Activated T-cell treated with anti-CD3 and anti-CD28 coated beads, Interleukin-2, amount 50 U/mL, for 72 hours (primary cell): ENCODE data around the gene MCF2L. TPM values are rescaled to one million over a fixed set of nuclear protein-coding genes. Genes with fewer than 3 reads are reported as not detected.

ENCODE experiments used
- ATAC-seq, 2 donors: fragments of 150-1000 bp; cut with Tn5 transposase; replicated peaks in 1 of 2; 2 replicates each; pipeline ENCODE4 v1.10.0; 2021; ENCODE audit warnings: moderate library complexity in 2 of 2, mild to moderate bottlenecking in 1 of 2
- DNase-seq, 2 donors: peaks; one replicate each; pipeline ENCODE4 v3.0.0; 2021 to 2022; ENCODE audit warnings: mixed read lengths in 1 of 2
- H3K27ac Mint-ChIP-seq: one replicate; pipeline ENCODE4 v1.8.0; 2022; ENCODE audit warnings: mild to moderate bottlenecking, moderate library complexity, mixed read lengths
- H3K27me3 Mint-ChIP-seq: one replicate; pipeline ENCODE4 v1.8.0; 2022; ENCODE audit warnings: low read depth, mixed read lengths
- H3K36me3 Mint-ChIP-seq, 2 donors: one replicate each; pipeline ENCODE4 v1.8.0; 2022; ENCODE audit warnings: mixed read lengths in 2 of 2, mild to moderate bottlenecking in 1 of 2; ENCODE audit not compliant: insufficient read depth in 2 of 2
- H3K4me1 Mint-ChIP-seq: one replicate; pipeline ENCODE4 v1.8.0; 2022; ENCODE audit warnings: low read depth, mixed read lengths
- H3K4me3 Mint-ChIP-seq, 2 donors: one replicate each; pipeline ENCODE4 v1.8.0; 2022; ENCODE audit warnings: mild to moderate bottlenecking in 2 of 2, mixed read lengths in 2 of 2, moderate library complexity in 2 of 2
- H3K9me3 Mint-ChIP-seq, 2 donors: one replicate each; pipeline ENCODE4 v1.8.0; 2022; ENCODE audit warnings: mixed read lengths in 2 of 2
- total RNA-seq, 2 donors: library from RNA; stranded (reverse); gene quantifications; one replicate each; pipeline ENCODE4 v1.2.3, GENCODE V29; 2022

MCF2L gene
- total RNA-seq, 2 donors from 2014 or later = 9.6 to 11.8 TPM

DNA sequence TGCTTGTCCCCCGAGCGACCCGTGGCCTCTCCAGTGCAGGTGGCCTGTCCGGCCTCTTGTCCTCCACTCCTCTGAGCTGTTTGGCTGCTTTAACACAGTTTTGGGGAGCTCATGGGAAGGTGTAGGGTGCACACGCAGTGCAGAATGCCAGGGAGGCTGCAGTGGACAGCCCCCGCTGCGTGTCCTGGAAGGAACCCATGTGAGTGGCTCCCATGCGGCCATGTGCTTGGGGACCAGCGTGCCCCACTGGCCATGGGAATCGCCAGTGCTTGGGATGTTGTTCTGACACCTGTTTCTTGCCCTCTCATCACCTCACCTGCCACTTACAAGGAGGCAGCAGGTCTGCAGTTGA lies 114.0 kb downstream of the MCF2L start:
- H3K9me3 Mint-ChIP-seq = no peaks in the 10 kb centered on the region

DNA sequence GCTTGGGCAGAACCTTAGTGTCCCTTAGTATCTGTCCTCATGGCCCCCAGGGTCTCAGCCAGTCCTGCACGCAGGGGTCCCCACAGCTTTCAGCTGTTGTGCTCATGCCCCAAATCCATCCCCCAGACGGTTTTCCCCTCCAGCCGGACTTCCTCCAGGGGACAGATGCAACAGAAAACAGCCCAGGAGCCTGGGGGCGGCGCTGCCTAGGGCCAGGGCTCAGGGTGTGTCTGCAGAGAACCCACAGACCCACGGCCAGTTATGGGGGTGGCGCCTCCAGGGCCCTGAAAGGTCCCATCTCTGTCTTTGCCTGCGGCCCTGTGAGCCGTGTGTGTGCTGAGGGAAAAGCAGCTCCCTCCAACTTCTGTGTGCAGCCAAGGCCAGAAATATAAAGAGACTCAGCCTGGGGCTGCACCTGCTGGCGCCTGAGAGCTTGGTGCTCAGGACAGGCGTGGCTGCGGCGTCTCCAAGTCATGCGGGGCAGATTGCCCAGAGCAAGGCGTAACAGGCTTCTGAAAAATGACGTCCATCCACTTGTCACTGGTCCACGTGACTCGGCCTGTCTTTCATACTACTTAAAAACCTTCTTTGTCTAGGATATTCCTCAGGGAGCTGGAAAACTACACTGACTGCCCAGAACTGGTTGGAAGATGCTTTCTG lies 114.5 kb downstream of the MCF2L start:
- no peak overlapping the region for H3K4me3 Mint-ChIP-seq
- DNase-seq (no peak), ATAC-seq (no peak)
- H3K4me1 Mint-ChIP-seq = no peaks in the 10 kb centered on the region
- no peaks in the 10 kb centered on the region for H3K36me3 Mint-ChIP-seq
- H3K27me3 Mint-ChIP-seq = no peaks in the 10 kb centered on the region
- no peaks in the 10 kb centered on the region for H3K9me3 Mint-ChIP-seq
- no peak overlapping the region for H3K27ac Mint-ChIP-seq

More for the DNA sequence above, 114.0 kb downstream of the MCF2L start:
- H3K4me1 Mint-ChIP-seq = no peaks in the 10 kb centered on the region
- no peak overlapping the region for H3K4me3 Mint-ChIP-seq
- DNase-seq (no peak), ATAC-seq (no peak)
- H3K36me3 Mint-ChIP-seq = no peaks in the 10 kb centered on the region
- no peak overlapping the region for H3K27ac Mint-ChIP-seq
- H3K27me3 Mint-ChIP-seq = no peaks in the 10 kb centered on the region

DNA sequence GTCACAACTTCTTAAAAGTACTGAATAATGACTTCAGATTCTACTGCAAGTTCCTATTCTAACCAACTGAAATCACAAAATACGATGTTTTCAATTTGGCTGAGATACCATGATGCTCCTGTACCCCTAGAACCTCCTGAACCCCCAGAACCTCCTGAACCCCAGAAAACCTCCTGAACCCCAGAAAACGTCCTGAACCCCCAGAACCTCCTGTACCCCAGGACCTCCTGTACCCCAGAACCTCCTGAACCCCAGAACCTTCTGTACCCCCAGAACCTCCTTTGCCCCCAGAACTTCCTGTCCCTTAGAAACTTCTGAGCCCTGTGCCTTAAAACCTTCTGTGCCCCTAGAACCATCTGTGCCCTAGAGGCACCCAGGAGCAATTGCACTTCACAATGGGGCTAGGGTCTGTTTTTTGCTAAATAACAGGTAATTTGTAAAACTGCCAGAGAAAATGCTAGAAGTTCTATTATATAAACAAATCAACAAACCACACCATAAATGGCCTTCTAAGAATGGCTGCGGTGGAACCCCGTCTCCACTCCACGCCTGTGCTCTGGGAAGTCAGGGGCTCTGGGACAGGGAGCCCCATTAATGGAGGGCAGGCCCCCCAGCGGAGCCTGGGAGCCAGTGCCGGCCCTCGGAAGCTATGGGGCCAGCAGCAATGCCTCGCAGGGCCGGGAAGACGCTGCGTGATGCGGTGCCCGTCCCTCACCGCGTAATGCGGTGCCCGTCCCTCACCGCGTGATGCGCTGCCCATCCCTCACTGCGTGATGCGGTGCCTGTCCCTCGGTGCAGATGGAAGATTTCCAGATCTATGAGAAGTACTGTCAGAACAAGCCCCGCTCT lies 115.3 kb downstream of the MCF2L start:
- no peak overlapping the region for H3K4me3 Mint-ChIP-seq
- H3K36me3 Mint-ChIP-seq = no peaks in the 10 kb centered on the region
- no peaks in the 10 kb centered on the region for H3K27me3 Mint-ChIP-seq
- no peak for DNase-seq
- H3K9me3 Mint-ChIP-seq = no peaks in the 10 kb centered on the region
- no peak for ATAC-seq
- H3K4me1 Mint-ChIP-seq = no peaks in the 10 kb centered on the region
- no peak overlapping the region for H3K27ac Mint-ChIP-seq

DNA sequence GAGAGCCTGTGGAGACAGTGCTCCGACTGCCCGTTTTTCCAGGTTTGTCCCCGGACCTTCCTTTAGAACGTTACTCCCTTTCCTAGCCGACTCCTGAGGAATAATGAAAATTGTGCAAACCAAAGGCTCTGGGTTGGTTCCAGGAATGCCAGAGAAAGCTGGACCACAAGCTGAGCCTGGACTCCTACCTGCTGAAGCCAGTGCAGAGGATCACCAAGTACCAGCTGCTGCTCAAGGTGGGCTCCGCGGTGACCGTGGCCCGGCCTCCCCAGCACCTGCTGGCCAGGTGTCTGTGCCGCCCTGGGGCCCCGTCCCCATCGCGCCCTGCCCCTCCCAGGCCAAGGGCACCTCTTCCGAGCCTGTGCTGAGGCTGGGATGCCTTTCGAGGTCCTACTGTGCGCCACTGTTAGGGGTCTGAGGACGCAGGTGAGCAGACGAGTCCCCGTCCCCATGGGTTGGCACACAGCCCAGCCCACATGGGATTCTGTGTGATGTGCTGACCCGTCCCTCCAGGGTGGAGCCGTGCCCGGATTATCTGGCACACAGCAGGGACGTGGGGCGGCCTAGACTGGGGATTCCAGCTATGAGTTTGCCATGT lies 116.0 kb downstream of the MCF2L start:
- Mint-ChIP-seq H3K27ac (no peak overlapping the region), H3K9me3 (no peaks in the 10 kb centered on the region), H3K4me3 (no peak overlapping the region), H3K4me1 (no peaks in the 10 kb centered on the region), H3K36me3 (no peaks in the 10 kb centered on the region), H3K27me3 (no peaks in the 10 kb centered on the region)
- no peak for ATAC-seq
- no peak for DNase-seq

DNA sequence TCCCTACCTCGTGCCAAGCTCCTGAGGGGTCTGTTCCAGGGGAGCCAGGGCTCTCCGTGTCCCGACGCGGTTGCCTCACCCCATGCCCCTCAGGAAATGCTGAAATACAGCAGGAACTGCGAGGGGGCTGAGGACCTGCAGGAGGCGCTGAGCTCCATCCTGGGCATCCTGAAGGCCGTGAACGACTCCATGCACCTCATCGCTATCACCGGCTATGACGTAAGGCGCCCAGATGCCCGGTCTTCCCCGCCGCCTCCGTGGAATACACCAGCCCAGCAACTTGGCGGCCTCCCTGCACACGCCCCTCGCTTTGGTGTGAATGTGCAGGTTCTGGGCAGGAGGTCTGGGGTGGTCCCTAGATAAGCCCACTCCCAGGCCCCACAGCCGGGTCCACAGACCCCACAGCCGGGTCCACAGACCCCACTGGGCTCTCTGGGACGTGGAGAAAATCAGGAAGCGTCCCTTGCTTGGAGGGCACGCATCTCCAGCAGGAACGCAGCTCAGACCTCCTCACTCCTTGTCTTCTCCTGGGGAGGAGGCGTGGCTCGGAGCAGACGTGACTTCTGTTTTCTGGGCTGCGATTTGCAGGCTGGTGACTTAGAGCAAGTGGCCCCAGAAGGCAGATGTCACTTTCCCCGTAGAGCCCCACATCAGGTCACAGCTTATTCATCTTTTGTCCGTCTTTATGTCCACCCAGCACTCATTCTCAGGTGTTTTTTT lies 117.2 kb downstream of the MCF2L start:
- ATAC-seq (no peak), DNase-seq (no peak)
- H3K27ac Mint-ChIP-seq = no peak overlapping the region
- H3K4me3 Mint-ChIP-seq = no peak overlapping the region
- H3K4me1 Mint-ChIP-seq = no peaks in the 10 kb centered on the region
- no peaks in the 10 kb centered on the region for H3K36me3 Mint-ChIP-seq
- no peaks in the 10 kb centered on the region for H3K9me3 Mint-ChIP-seq
- no peaks in the 10 kb centered on the region for H3K27me3 Mint-ChIP-seq

DNA sequence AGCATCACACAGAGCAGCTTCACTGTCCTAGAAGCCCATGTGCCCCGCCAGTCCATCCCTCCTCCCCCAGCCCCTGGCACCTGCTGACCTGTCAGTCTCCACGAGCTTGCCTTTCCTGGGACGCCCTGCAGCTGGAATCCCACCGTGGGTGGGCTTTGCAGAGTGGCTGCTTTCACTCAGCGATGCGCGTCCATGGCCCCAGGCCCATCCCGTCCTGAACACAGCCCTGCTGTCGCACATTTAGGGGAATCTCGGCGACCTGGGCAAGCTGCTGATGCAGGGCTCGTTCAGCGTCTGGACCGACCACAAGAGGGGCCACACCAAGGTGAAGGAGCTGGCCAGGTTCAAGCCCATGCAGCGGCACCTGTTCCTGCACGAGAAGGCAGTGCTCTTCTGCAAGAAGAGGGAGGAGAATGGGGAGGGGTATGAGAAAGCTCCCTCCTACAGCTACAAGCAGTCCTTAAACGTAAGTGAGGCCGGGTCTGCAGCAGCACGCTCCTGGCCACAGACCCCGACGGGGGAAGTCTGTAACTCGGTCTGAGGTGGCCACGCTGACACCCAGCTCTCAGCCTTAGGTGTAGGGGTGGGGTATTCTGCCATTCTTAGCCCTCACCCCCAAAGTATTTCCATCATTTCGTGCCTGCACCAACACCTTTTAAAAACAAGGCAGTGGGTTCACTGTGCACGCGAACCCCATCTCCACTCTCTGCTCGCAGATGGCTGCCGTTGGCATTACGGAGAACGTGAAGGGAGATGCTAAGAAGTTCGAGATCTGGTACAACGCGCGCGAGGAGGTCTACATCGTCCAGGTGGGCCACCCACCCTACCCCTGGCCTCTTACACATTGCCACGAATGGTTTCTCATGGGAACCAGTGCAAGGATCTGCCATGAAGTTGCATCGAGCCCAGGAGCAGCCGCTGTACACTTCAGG lies 118.2 kb downstream of the MCF2L start:
- Mint-ChIP-seq H3K4me1 (no peaks in the 10 kb centered on the region), H3K27ac (no peak overlapping the region), H3K4me3 (no peak overlapping the region), H3K9me3 (no peaks in the 10 kb centered on the region), H3K27me3 (no peaks in the 10 kb centered on the region), H3K36me3 (no peaks in the 10 kb centered on the region)
- ATAC-seq = no peak
- DNase-seq = no peak

DNA sequence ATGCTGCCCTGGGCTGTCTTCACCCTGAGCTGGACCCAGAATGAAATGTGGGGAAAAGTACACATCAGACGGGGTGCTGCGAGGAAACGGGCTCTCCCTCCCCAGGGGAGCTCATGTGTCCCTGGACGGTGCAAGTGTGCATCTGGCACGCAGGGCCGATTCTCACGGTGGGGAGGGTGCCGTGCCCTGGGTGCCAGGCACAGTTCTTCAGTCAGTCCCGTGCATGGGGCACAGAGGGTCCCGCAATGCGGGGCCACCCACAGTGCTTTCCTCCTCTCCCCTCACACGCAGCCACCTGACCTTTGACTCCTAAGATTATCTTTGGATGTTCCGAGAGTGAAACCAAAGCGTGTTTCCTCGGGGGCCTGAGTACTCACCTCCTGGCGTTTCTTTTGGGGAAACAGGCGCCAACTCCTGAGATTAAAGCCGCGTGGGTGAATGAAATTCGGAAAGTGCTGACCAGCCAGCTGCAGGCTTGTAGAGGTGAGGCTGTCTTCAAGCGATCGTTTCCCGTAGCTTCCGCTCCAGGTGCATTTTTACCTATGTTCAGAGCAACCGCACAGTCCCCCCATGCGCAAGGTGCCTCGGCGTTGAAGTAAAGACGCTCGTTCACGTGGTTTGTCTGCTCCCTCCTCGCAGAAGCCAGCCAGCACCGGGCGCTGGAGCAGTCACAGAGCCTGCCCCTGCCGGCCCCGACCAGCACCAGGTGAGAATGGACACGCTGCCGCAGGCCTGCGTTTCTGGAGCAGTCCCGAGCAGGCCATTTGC lies 119.1 kb downstream of the MCF2L start:
- no peaks in the 10 kb centered on the region for H3K4me1 Mint-ChIP-seq
- H3K36me3 Mint-ChIP-seq = no peaks in the 10 kb centered on the region
- no peaks in the 10 kb centered on the region for H3K27me3 Mint-ChIP-seq
- ATAC-seq (no peak), DNase-seq (no peak)
- H3K9me3 Mint-ChIP-seq = no peaks in the 10 kb centered on the region
- no peak overlapping the region for H3K4me3 Mint-ChIP-seq
- no peak overlapping the region for H3K27ac Mint-ChIP-seq

DNA sequence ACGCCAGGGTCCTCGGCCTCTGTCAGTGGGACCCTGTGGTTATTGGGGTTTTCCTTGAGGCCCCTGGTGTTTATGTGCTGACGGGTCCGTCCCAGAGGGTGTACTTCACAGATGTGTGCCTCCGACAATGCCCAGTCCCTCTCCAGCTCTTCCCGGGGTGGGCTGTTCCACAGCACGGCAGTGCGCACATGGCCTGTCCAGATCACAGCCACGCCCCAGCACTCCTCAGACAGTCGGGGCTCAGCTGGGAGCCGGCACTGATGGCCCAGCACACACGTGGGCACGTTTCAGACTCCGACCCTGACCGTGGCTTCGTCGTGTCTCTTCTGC lies 119.6 kb downstream of the MCF2L start:
- Mint-ChIP-seq H3K9me3 (no peaks in the 10 kb centered on the region), H3K27ac (no peak overlapping the region)
- no peak for ATAC-seq

DNA sequence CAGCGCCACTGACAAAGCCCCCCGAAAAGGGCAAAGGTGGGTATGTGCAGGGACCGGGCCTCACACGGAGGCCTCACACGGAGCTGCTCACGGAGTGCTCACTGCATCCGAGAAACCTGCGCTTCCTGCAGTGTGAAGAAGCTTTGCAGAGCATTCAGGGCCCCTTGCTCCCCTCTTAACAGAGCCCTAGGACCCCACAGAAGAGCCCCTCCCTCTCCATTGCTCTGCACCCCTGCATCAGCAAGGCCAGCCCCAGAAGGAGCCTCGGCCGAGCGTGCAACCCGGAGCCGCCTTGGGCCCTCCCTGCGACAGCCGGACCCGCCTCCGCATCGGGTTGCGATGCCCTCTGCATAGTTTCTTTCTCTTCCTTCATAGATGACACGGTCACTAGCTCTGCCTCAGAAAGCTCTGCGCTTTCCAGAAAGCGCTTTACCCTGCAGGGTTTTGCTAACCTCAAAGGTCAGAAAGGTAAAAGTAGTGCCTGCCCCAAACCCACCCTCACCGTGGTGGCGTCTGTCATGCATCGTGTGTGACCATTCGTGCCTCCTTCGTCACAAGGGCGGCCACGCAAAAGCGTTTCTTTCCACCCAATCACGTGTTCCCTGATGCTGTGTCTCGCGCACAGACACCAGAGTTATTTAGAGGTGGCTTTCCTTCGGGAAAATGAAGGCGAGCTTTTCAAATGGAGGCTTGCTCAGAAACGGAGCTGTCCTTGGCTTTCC lies 120.8 kb downstream of the MCF2L start:
- H3K27ac Mint-ChIP-seq = no peak overlapping the region
- DNase-seq (no peak), ATAC-seq (no peak)
- no peak overlapping the region for H3K4me3 Mint-ChIP-seq
- H3K27me3 Mint-ChIP-seq = no peaks in the 10 kb centered on the region
- no peaks in the 10 kb centered on the region for H3K9me3 Mint-ChIP-seq
- no peaks in the 10 kb centered on the region for H3K36me3 Mint-ChIP-seq
- no peaks in the 10 kb centered on the region for H3K4me1 Mint-ChIP-seq

More for the DNA sequence above, 119.6 kb downstream of the MCF2L start:
- Mint-ChIP-seq H3K4me3 (no peak overlapping the region), H3K27me3 (no peaks in the 10 kb centered on the region), H3K4me1 (no peaks in the 10 kb centered on the region), H3K36me3 (no peaks in the 10 kb centered on the region)
- no peak for DNase-seq

DNA sequence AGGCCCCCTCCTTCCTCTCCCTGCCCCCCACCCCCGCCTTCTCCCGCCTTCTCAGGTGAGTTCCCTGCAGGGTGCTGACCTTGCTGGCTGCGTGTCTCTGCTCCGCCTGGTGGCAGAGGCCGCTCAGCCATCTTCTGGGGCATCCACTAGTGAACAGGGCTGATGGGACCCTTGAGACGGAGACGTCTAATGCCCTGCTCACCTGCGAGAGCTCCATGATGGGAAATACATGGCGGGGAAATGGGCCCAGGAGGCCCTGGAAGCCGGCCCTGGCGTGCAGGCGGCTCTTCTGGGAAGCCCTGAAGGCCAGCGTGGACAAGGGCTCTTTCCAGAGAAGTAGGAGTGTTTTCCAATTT lies 121.4 kb downstream of the MCF2L start:
- Mint-ChIP-seq H3K36me3 (no peaks in the 10 kb centered on the region), H3K9me3 (no peaks in the 10 kb centered on the region), H3K27ac (no peak overlapping the region), H3K4me3 (no peak overlapping the region), H3K4me1 (no peaks in the 10 kb centered on the region), H3K27me3 (no peaks in the 10 kb centered on the region)
- no peak for DNase-seq
- no peak for ATAC-seq

DNA sequence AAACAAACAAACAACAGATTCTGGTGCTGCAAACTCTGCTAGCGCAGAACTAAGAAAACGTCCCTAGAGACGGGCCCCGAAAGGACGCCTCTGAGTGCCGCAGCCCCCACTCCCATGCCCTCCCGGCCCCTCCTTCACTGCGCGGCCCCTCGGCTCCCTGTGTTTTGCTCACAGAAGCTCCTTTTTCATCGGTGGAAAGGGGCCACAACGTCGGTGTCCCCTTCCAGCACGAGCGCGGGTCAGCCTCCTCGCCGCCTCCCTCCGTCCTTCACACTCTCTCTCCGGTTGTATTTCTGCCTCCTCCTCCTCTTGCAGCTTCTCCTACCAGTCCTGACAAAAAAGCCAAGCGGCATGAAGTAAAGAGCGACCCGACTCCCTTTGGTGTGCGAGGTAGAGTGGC lies 121.8 kb downstream of the MCF2L start:
- no peaks in the 10 kb centered on the region for H3K4me1 Mint-ChIP-seq
- H3K27ac Mint-ChIP-seq = no peak overlapping the region
- no peaks in the 10 kb centered on the region for H3K9me3 Mint-ChIP-seq
- ATAC-seq (no peak), DNase-seq (no peak)
- no peaks in the 10 kb centered on the region for H3K27me3 Mint-ChIP-seq
- no peaks in the 10 kb centered on the region for H3K36me3 Mint-ChIP-seq
- no peak overlapping the region for H3K4me3 Mint-ChIP-seq
